ENCODE measurements around the gene SLC30A2. TPM values are rescaled to one million over a fixed set of nuclear protein-coding genes. Genes with fewer than 3 reads are reported as not detected.

Gene SLC30A2, protein sequence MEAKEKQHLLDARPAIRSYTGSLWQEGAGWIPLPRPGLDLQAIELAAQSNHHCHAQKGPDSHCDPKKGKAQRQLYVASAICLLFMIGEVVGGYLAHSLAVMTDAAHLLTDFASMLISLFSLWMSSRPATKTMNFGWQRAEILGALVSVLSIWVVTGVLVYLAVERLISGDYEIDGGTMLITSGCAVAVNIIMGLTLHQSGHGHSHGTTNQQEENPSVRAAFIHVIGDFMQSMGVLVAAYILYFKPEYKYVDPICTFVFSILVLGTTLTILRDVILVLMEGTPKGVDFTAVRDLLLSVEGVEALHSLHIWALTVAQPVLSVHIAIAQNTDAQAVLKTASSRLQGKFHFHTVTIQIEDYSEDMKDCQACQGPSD
- total RNA-seq: not detected in 2 replicates

DNA sequence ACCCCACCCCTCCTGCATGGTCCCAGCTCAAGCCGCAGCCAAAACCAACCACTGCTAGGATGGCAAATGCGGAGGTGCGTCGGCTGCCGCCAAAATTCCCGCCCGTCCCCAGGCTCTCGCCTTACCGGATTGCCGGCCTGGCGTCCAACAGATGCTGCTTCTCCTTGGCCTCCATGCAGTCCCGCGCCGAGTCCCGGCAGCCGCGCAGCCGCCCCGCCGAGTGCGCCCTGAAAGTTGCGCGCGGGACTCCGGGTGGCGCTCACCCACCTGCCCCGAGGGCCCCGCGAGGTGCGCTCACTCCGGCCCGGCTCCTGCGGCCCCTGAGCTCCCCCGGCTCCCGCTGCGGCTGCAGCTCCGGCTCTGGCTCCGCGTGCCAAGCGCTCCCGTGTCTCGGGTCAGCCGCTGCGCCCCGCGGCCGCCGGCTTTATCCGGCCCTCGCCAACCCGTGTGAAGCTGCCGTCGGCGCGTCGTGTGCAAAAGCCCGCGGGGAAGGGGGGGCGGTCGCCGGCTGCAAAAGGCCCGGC is at the start of gene SLC30A2:
Gene SLC30A2 (minus strand): TSS at position 397 of the 524 bp plus-strand sequence. CDS start 222 bp downstream, at position 175.

DNA sequence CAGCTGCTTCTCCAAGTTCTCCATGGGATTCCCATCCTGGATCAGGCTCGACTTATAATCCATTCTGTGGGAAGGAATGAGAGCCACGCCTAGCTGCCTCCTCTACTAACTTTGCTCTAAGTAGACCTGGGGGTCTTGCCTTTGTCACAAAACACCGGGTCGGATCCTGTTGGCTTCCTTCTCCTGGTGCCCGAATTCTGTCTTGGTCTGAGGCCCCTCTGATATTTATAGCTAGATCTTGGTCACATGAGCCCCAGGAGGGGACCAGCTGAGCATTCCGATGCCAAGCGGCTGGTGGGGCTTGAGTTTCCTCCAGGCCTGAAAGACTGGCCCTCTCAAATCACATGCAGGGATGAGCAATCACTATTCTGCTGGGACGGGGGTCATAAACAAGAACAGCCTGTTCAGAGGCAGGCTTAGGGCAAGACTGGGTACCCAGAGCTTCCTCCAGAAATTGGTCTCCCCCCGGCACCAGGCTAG is 21.6 kb upstream of the SLC30A2 start, which contains the start of gene TRIM63:
Gene TRIM63 (minus strand): TSS at position 199 of the 480 bp plus-strand sequence. CDS start 136 bp downstream, at position 63.

DNA sequence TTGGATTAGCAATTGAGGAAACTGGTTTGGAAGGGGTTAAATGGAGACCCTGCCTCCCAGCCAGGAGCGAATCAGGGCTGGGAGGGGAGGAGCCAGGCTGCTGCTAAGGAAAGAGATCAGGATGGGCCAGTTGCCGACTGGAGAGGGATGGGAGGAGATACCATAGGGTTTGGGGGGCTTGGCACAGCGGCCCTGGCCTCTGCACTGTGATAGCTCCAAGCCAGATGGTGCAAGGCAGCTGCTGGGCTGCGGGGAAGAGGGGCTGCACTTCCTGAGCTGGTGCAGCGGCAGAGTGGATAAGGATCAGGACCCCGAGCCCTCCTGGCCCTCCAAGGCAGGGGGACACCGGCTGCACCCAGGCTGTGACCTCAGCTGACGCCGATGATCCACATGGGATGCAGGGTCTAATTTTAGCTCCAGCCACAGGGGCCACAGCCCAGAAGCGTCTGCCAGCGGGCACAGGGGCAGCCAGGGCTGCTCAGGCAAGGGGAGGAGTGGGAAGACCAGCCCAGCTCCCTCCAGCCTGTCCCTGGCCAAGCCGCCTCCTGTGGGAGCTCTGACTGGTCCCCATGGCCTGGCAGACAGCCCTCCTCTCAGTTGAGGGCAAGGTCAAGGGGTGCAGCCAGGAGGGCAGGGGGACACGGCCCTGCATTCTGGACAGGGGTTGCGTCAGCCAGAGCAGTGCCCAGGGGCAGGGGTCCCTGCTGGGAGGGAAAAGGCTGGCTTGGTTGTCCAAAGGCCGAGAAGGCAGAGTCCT is 24.1 kb downstream of the SLC30A2 start, which contains the start of gene EXTL1:
Gene EXTL1 (plus strand): TSS at position 129 of the 757 bp plus-strand sequence. CDS start 872 bp downstream, outside the sequence.

DNA sequence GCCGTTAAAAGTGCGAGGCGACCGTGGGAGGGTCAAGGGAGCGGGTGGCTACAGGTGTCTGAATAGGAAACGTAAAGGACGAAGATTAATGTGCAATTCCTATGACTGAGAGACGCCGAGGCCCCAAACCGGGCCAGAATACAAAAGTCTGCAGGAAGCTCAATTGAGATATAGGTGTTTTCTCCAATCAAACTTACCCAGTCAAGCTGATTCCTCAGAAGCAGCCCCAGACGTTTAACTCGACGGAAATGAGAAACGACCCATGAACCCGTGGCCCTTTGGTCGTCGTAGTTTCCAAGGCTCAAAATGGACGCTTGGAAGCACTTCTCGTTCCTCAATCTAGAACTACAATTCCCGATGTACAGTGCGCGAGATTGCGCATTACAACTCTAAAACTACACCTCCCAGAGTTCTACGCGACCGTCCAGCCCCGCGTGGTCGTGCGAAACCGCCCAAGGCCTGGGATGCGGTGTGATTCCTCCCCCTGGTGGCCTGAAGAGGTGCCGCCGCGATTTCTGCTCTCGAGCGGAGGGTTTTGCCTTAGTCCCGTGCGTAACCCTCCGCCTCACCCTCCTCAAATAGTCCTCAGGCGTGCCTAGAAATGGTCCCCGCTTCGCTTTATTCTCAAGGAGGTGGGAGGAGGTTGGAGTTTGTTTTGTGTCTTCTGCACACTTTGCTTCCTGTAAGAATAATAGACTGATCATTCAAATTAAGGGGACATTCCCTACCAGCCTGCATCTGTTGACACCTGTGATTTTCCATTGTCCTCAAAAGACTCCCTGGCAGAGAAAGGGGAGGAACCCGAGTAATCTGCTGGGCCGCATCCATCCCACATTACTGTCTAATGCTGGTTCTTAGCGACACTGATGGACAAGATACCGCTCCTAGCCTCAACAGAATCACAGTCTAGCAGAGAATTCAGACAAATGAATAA is 47.8 kb downstream of the SLC30A2 start, which contains the start of gene PAFAH2:
Gene PAFAH2 (minus strand): TSS at position 236 of the 934 bp plus-strand sequence. CDS start 7,247 bp downstream, outside the sequence.

Small RNAs within 50 kb of the gene (small RNA-seq; reads per million reads assigned to genes)
- gene RF00283: not detected
- not detected for gene RF00492

Other genes with a start within 250 kb of the SLC30A2 start
- 80.1 and 95.0 TPM in 2 replicates for gene SELENON, start 245.9 kb downstream of the SLC30A2 start, total RNA-seq
- 35.0 and 36.9 TPM in 2 replicates for gene MTFR1L, start 226.2 kb downstream of the SLC30A2 start, total RNA-seq
- 2.6 and 4.2 TPM in 2 replicates for gene AUNIP, start 186.7 kb downstream of the SLC30A2 start, total RNA-seq
- gene PAQR7, start 170.4 kb downstream of the SLC30A2 start, total RNA-seq: 7.0 and 9.8 TPM in 2 replicates
- gene STMN1, start 139.7 kb downstream of the SLC30A2 start, total RNA-seq: 108 and 124 TPM in 2 replicates
- 5.3 and 5.6 TPM in 2 replicates for gene PAFAH2, start 48.1 kb downstream of the SLC30A2 start, total RNA-seq
- under 0.01 and 0.10 TPM in 2 replicates for gene EXTL1, start 24.3 kb downstream of the SLC30A2 start, total RNA-seq
- not detected in 2 replicates for gene TRIM63, start 21.5 kb upstream of the SLC30A2 start, total RNA-seq
- 5.6 and 7.9 TPM in 2 replicates for gene PDIK1L, start 65.7 kb upstream of the SLC30A2 start, total RNA-seq
- gene FAM110D, start 113.0 kb upstream of the SLC30A2 start, total RNA-seq: 3.4 and 5.6 TPM in 2 replicates
- gene C1orf232, start 122.8 kb upstream of the SLC30A2 start, total RNA-seq: not detected in 2 replicates
- gene ZNF593, start 123.8 kb upstream of the SLC30A2 start, total RNA-seq: 25.5 and 26.8 TPM in 2 replicates
- gene ZNF593OS, start 125.7 kb upstream of the SLC30A2 start, total RNA-seq: not detected in 2 replicates
- not detected in 2 replicates for gene CNKSR1, start 131.4 kb upstream of the SLC30A2 start, total RNA-seq
- not detected in 2 replicates for gene CATSPER4, start 144.5 kb upstream of the SLC30A2 start, total RNA-seq
- 8.8 and 12.2 TPM in 2 replicates for gene CEP85, start 188.1 kb upstream of the SLC30A2 start, total RNA-seq
- 33.0 and 33.7 TPM in 2 replicates for gene SH3BGRL3, start 234.0 kb upstream of the SLC30A2 start, total RNA-seq